Endometrial microvascular endothelial cells (primary cell): ENCODE data around the gene CFAP74. TPM values are rescaled to one million over a fixed set of nuclear protein-coding genes. Genes with fewer than 3 reads are reported as not detected.

Experiments used
- in situ Hi-C: cut with HindIII; loops from 2 replicates; pipeline ENCODE4 v1.10.0; 2017; ENCODE audit warnings: low sequenced_read_pairs, low pct_unique_long_range_greater_than_20kb; ENCODE audit errors: inconsistent ontology term
- total RNA-seq: library from RNA; depleted of rRNA; stranded (reverse); fragments of >200 nt; gene quantifications from one replicate; pipeline ENCODE4 v1.2.3, GENCODE V29; 2015; ENCODE audit errors: inconsistent ontology term

CFAP74 gene
- total RNA-seq, 1 donor from 2014 or later: not detected

DNA sequence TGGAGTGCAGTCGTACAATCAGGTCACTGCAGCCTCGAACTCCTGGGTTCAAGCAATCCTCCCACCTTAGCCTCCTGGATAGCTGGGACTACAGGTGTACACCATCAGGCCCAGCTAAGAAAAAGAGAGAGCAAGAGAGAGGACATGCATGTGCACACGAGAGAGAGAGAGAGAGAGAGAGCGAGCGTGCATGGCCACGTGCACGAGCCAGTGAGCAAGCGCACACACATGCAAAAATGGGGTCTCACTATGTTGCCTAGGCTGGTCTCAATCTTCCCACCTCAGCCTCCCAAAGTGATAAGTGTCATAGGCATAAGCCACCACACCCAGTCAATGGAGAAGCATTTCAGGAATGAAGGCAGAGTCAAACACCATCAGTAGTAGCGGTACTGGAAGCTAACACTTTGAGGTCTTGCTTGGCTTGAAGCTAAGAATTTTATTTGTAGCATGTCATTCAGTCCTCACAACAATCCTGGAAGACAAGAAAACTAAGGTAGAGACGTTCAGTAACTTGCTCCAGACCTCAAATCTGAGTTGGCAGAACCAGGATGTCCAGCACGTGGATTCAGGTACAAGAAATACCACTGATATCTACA lies 127.2 kb downstream of the CFAP74 start:
- in situ Hi-C loops: no loop called here

DNA sequence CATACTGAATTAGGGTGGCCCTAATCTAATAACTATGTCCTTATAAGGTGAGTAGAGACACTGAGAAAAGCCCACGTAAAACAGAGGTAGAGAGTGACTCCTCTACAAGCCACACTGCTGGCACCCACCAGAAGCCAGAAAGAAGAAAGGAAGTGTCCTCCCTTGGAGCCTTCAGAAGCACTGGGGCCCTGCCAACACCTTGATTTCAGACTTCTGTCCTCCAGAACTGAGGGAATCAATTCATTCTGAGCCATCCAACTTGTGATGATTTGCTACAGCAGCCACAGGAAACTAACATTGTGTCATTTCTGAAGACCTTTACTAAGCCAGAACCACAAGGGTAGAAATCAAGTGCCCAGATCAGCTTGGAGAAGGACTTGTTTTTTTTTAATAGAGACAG lies 127.7 kb downstream of the CFAP74 start:
- in situ Hi-C loops: no loop called here

DNA sequence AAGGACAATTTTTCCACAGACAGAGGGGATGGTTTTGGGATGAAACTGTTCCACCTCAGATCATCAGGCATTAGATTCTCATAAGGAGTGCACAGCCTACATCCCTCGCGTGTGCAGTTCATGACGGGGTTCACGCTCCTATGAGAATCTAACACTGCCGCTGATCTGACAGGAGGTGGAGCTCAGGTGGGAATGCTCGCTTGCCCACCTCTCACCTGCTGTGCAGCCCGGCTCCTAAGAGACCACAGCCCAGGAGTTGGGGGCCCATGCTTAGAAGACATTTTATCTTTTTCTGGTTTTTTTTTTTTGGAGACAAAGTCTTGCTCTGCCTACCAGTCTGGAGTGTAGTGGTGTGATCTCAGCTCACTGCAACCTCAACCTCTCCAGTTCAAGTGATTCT lies 128.7 kb downstream of the CFAP74 start:
- in situ Hi-C loops: no loop called here

DNA sequence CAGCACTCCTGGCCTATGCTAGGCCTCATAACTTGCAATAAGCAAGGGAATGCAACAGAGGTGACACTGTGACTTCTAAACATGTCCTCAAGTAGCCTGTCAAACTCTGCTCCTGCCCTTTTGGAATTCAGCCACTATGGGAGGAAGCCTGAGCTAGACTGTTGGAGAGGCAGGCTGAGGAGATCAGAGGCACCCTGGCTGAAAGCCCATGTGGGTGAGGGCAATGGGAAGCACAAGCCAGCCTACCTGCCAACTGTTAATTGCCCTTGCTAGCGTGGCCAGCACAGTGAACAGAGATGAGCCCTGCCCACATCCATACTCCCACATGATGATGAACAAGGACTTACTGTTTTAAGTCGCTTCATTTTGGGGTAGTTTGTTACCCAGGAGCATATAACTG lies 130.4 kb downstream of the CFAP74 start:
- in situ Hi-C loops: no loop called here

DNA sequence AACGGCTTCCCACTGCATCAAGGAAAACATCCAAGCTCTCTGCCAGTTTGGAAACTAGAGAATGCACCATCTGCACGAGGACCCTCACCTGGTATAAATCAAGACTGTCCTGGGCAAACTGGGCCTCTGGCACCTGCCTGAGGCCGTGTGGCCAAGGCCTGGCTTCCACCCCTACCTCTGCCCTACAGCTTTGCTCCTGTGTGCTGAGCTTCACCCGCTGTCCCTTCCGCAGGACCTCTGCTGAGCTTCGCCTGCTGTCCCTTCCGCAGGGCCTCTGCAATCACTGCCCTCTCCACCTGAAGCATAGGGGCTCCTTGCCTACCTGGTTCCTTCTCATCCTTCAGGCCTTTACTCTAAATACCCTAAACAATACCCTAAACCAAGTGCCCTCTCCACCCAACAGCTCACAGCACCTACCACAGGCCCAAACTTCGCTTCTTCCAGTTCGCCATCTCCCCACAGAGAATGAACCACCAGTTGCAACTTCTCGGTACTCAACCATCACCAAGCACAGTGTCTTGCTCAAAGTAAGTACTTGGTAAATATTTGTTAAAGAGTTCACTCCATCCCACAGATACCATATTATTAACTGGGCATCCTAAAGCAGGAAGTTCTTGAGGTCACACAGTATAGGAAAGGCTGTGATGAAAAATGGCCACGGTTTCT lies 131.1 kb downstream of the CFAP74 start:
- in situ Hi-C loops: no loop called here

Other genes starting within 250 kb of the CFAP74 start
- 78.4 TPM for gene NADK, start 225.3 kb downstream of the CFAP74 start, total RNA-seq
- 184 TPM for gene GNB1, start 112.7 kb downstream of the CFAP74 start, total RNA-seq
- gene CALML6, start 88.5 kb downstream of the CFAP74 start, total RNA-seq: not detected
- gene TMEM52, start 84.5 kb downstream of the CFAP74 start, total RNA-seq: not detected
- gene GABRD, start 15.6 kb upstream of the CFAP74 start, total RNA-seq: not detected
- gene PRKCZ, start 46.6 kb upstream of the CFAP74 start, total RNA-seq: 3.6 TPM
- gene FAAP20, start 191.0 kb upstream of the CFAP74 start, total RNA-seq: 34.9 TPM
- gene SKI, start 224.5 kb upstream of the CFAP74 start, total RNA-seq: 26.6 TPM